OCI-LY7 (cell line): ENCODE measurements around the gene EBF3. TPM values are rescaled to one million over a fixed set of nuclear protein-coding genes. Genes with fewer than 3 reads are reported as not detected.

Experiments used
- BruUV-seq: library from RNA; stranded (reverse); fragments of 400-500 nt; replicated peaks from 2 replicates; lab custom pipeline; 2021; lab: Mats Ljungman, UMichigan
- CTCF ChIA-PET: fragments of 300-600 bp; sonication (Branson Sonifier 250); formaldehyde crosslinking; loops from one replicate; lab custom pipeline; 2022; ENCODE audit warnings: antibody characterized with exemption; ENCODE audit not compliant: unreplicated experiment; lab: Charles Lee
- POLR2A ChIA-PET: fragments of 300-600 bp; sonication (Branson Sonifier 250); formaldehyde crosslinking; loops from one replicate; lab custom pipeline; 2022; ENCODE audit warnings: antibody characterized with exemption; lab: Charles Lee
- DNase-seq: peaks from one replicate; pipeline ENCODE4 v3.0.0-alpha.2; 2015; ENCODE audit warnings: low spot score
- H2AFZ ChIP-seq: fragments of 200-600 bp; sonication (generic), shearing (Covaris generic); 2 replicates; pipeline ENCODE4 v1.6.1; 2014; ENCODE audit warnings: mild to moderate bottlenecking, antibody characterized with exemption, low read length, moderate library complexity
- H3K27ac ChIP-seq: fragments of 200-600 bp; sonication (generic); 2 replicates; pipeline ENCODE4 v1.5.1; 2014; ENCODE audit warnings: mixed run types, low read depth, mild to moderate bottlenecking, moderate library complexity, low read length, inconsistent platforms; ENCODE audit not compliant: poor library complexity, severe bottlenecking
- H3K36me3 ChIP-seq: fragments of 200-600 bp; sonication (generic); 2 replicates; pipeline ENCODE4 v1.6.1; 2014; ENCODE audit warnings: mild to moderate bottlenecking, antibody characterized with exemption, low read length, moderate library complexity, mixed read lengths; ENCODE audit not compliant: insufficient read depth
- H3K4me1 ChIP-seq: fragments of 200-600 bp; sonication (generic); 2 replicates; pipeline ENCODE4 v1.5.1; 2014; ENCODE audit warnings: mild to moderate bottlenecking, low read length; ENCODE audit not compliant: insufficient read depth, poor library complexity, severe bottlenecking
- H3K4me2 ChIP-seq: fragments of 200-600 bp; sonication (generic); 2 replicates; pipeline ENCODE4 v1.6.1; 2014; ENCODE audit warnings: mild to moderate bottlenecking, low read length
- H3K4me3 ChIP-seq: fragments of 200-600 bp; sonication (generic); 2 replicates; pipeline ENCODE4 v1.5.1; 2014; ENCODE audit warnings: mild to moderate bottlenecking, low read depth, low read length; ENCODE audit not compliant: poor library complexity, severe bottlenecking
- H3K79me2 ChIP-seq: fragments of 200-600 bp; sonication (generic); 2 replicates; pipeline ENCODE4 v1.6.1; 2016; ENCODE audit warnings: low read depth, mild to moderate bottlenecking, low read length, moderate library complexity, mixed read lengths; ENCODE audit not compliant: insufficient read depth
- H3K9me2 ChIP-seq: fragments of 200-600 bp; sonication (generic); 2 replicates; pipeline ENCODE4 v1.6.1; 2016; ENCODE audit warnings: mild to moderate bottlenecking, low read length, mixed read lengths; ENCODE audit not compliant: insufficient read depth
- H3K9me3 ChIP-seq: fragments of 200-600 bp; sonication (generic); 2 replicates; pipeline ENCODE4 v1.6.1; 2014; ENCODE audit warnings: mild to moderate bottlenecking, mixed run types, low read length, mixed read lengths
- H4K20me1 ChIP-seq: fragments of 200-600 bp; sonication (generic); 2 replicates; pipeline ENCODE4 v1.6.1; 2014; ENCODE audit warnings: mild to moderate bottlenecking, antibody characterized with exemption, low read length, moderate library complexity, mixed read lengths; ENCODE audit not compliant: insufficient read depth
- EZH2phosphoT487 ChIP-seq: fragments of 200-600 bp; sonication (generic); IDR thresholded peaks from 2 replicates; pipeline ENCODE4 v1.6.1; 2018; ENCODE audit warnings: low read depth, borderline replicate concordance, mild to moderate bottlenecking, mixed run types, antibody characterized with exemption, low read length, moderate library complexity, mixed read lengths
- intact Hi-C: fragments of 100-400 bp; cut with micrococcal nuclease; formaldehyde crosslinking; loops from one replicate; pipeline ENCODE4 v1.10.0; 2022; ENCODE audit not compliant: unreplicated experiment
- total RNA-seq, 2 experiments: library from RNA; depleted of rRNA in 1 of 2; stranded (reverse); fragments of >200 nt in 1 of 2; shearing (Covaris generic) in 1 of 2; gene quantifications; 2 replicates each; pipeline ENCODE4 v1.2.3, GENCODE V29; 2014 to 2022
- TF ChIP-seq, protein P1 (sequence below): fragments of 200-600 bp; sonication (generic); conservative IDR thresholded peaks from 2 replicates; pipeline ENCODE4 v1.5.1; 2014; ENCODE audit warnings: mild to moderate bottlenecking, antibody characterized with exemption, low read length, moderate library complexity, mixed read lengths

Gene EBF3
- total RNA-seq, 2 experiments from 2014 or later: not detected

DNA sequence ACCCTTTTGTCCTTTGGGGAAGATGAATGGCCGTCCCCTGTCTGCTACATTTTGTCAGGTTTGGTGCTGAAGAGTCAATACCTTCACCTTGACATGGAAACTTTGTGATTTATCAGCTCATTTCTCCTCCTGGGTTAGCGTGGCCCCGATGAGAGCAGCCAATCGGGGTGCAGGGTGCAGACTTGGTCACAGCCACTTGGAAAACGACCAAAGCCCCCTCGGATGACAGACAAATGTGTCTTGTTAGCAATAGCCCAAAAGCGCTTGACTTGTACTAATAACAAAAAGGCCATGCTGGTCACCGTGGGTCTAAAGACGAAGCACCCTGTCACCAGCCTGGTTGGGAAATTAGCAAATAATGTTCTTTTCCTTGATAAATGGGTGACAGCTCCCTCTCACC is 103.7 kb downstream of the EBF3 start:
- H3K4me3 ChIP-seq: no peak overlapping the region
- no peak overlapping the region for H2AFZ ChIP-seq
- ChIA-PET POLR2A (no interaction called here), CTCF (no interaction called here)
- H4K20me1 ChIP-seq: no peaks in the 10 kb centered on the region
- no peaks in the 10 kb centered on the region for H3K36me3 ChIP-seq
- no TSS peak for BruUV-seq
- TF ChIP-seq, protein P1, sequence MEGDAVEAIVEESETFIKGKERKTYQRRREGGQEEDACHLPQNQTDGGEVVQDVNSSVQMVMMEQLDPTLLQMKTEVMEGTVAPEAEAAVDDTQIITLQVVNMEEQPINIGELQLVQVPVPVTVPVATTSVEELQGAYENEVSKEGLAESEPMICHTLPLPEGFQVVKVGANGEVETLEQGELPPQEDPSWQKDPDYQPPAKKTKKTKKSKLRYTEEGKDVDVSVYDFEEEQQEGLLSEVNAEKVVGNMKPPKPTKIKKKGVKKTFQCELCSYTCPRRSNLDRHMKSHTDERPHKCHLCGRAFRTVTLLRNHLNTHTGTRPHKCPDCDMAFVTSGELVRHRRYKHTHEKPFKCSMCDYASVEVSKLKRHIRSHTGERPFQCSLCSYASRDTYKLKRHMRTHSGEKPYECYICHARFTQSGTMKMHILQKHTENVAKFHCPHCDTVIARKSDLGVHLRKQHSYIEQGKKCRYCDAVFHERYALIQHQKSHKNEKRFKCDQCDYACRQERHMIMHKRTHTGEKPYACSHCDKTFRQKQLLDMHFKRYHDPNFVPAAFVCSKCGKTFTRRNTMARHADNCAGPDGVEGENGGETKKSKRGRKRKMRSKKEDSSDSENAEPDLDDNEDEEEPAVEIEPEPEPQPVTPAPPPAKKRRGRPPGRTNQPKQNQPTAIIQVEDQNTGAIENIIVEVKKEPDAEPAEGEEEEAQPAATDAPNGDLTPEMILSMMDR: no peak
- no peak for TF ChIP-seq EZH2phosphoT487
- H3K4me2 ChIP-seq: no peak overlapping the region
- no peaks in the 10 kb centered on the region for H3K9me2 ChIP-seq
- H3K79me2 ChIP-seq: no peaks in the 10 kb centered on the region
- H3K27ac ChIP-seq: no peak overlapping the region
- no peaks in the 10 kb centered on the region for H3K4me1 ChIP-seq
- intact Hi-C loops: no loop called here
- no peak for DNase-seq
- H3K9me3 ChIP-seq: no peaks in the 10 kb centered on the region

DNA sequence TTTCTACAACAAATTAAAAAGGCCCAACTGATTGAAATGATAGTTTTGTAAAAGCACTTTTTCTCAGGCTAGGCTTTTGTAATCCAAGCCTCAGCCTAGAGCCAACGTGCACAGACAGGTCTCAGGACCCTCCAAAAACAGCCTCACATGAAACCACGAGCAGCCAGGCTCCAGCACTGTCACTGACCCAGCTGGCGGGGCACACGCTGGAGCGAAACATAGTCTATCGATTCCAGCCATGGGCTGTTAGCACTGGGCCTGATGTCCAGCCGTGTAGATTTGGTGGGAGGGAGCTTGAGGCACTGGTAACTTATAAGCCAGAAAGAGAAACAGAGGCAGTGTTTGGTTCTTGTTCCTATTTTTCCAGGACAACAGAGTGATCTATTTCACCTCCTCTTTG is 104.5 kb downstream of the EBF3 start:
- Histone ChIP-seq H3K4me2 (no peak overlapping the region), H4K20me1 (no peaks in the 10 kb centered on the region), H3K9me2 (no peaks in the 10 kb centered on the region), H3K4me3 (no peak overlapping the region), H3K36me3 (no peaks in the 10 kb centered on the region), H3K79me2 (no peaks in the 10 kb centered on the region), H3K27ac (no peak overlapping the region), H3K9me3 (no peaks in the 10 kb centered on the region), H2AFZ (no peak overlapping the region), H3K4me1 (no peaks in the 10 kb centered on the region)
- TF ChIP-seq, protein P1: no peak
- no peak for TF ChIP-seq EZH2phosphoT487
- ChIA-PET CTCF (no interaction called here), POLR2A (no interaction called here)
- no peak for DNase-seq
- no TSS peak for BruUV-seq
- intact Hi-C loops: no loop called here

DNA sequence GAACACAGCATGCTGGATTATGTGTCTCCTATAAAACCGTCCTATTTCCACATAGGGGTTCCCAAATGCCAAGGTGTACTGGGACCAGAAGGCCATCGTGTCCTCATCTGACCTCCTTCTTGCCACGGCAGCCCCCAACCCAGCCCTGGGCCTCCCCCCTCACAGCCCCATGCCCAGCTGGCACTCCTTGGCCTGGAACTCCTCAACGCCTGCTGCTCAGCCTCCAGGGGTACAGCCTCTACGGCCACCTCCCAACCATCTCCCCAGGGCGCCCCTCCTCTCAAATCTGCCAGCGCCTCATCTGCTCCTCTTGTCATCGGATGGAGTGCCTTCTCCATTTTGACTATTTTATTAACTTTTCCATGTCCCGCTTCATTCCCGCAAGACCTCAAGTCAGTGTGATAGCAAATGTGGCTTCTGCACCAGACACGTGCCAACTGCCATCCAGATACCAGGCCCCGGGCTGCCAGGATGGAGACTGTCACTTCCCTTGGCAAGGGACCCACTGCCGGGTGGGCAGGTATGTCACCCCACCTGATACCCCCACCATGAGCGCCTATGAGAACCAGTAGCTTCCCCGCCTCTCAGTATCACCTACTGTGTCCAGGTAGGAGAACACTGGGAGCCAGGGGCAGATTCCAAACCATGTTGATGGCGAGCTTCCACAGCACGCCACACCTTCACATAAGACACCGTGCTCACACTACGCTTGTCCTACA is 106.7 kb downstream of the EBF3 start:
- H2AFZ ChIP-seq: no peak overlapping the region
- no peaks in the 10 kb centered on the region for H3K9me2 ChIP-seq
- no peaks in the 10 kb centered on the region for H3K9me3 ChIP-seq
- no peaks in the 10 kb centered on the region for H3K4me1 ChIP-seq
- H3K36me3 ChIP-seq: no peaks in the 10 kb centered on the region
- no peaks in the 10 kb centered on the region for H3K79me2 ChIP-seq
- no peak overlapping the region for H3K4me2 ChIP-seq
- CTCF ChIA-PET: no interaction called here
- intact Hi-C loops: no loop called here
- no TSS peak for BruUV-seq
- POLR2A ChIA-PET: interaction anchor here (0.6 kb wide), 1 partner anchor 20 kb away, joined by 4 read pairs; no protein-coding TSS in a partner anchor
- H3K4me3 ChIP-seq: no peak overlapping the region
- H4K20me1 ChIP-seq: no peaks in the 10 kb centered on the region
- no peak for DNase-seq
- TF ChIP-seq EZH2phosphoT487: no peak
- TF ChIP-seq, protein P1: no peak
- no peak overlapping the region for H3K27ac ChIP-seq
